ENCODE measurements around the gene DYSF. TPM values are rescaled to one million over a fixed set of nuclear protein-coding genes. Genes with fewer than 3 reads are reported as not detected.

The DYSF gene
- total RNA-seq, 1 experiment from 2014 or later: 5.5 TPM

DNA sequence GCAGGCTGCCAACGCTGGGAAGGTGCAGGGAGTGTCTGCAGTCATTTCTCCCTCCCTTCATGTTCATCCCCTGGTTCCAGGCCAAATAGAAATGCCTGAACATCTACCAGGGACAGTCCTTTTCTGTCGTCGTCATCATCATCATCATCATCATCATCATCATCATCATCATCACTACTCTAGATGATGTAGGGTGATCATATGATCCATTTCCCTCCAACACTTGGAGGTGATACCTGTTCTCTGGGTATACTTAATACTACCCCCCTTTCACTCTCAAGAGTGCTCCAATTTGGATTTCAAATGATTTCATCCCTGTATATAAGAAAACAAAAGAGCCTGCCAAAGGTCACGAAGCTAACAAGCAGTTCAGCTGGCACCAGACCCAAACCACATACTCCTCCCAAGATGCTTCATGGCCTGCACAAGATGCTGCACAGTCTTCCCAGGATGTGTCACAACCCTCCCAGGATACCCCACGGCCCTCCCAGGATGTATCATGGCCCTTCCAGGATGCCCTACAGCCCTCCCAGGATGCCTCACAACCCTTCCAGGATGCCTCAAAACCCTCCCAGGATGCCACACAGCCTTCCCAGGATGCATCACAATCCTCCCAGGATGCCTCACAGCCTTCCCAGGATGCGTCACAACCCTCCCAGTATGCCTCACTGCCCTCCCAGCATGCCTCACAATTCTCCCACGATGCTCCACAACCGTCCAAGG, 257.9 kb downstream of the DYSF start:
- Histone ChIP-seq H3K27ac (ENCODE audit: insufficient read length, low read depth, low read length) (no peak overlapping the region), H3K9me3 (ENCODE audit: control insufficient read depth, low read depth, low read length) (no peaks in the 10 kb centered on the region), H3K14ac (ENCODE audit: insufficient read depth, low read length) (no peak overlapping the region; the same call in 1 of the 2 replicates), H3K27me3 (ENCODE audit: insufficient read depth, low read length) (no peaks in the 10 kb centered on the region), H3K79me2 (ENCODE audit: insufficient read depth, low read length) (no peaks in the 10 kb centered on the region), H4K8ac (replicated peaks; ENCODE audit: insufficient read length, low read depth, low read length) (no peak overlapping the region), H2BK15ac (ENCODE audit: low read depth, low read length) (no peak overlapping the region), H2BK5ac (ENCODE audit: insufficient read length, low read length) (no peak overlapping the region), H4K20me1 (ENCODE audit: control insufficient read depth, insufficient read depth, insufficient read length) (no peaks in the 10 kb centered on the region), H3K23ac (ENCODE audit: insufficient read length, low read depth, low read length) (no peak overlapping the region), H3K23me2 (ENCODE audit: insufficient read length, low read depth, low read length, poor library complexity, severe bottlenecking) (no peaks in the 10 kb centered on the region), H3K4me2 (ENCODE audit: insufficient read depth, insufficient read length, low read length) (no peak overlapping the region), H3T11ph (ENCODE audit: low read length) (no peak overlapping the region), H2BK12ac (ENCODE audit: insufficient read length, low read depth, low read length) (no peak overlapping the region), H3K18ac (ENCODE audit: insufficient read length, low read depth, low read length) (no peak overlapping the region), H2AFZ (ENCODE audit: low read length) (no peak overlapping the region), H4K91ac (ENCODE audit: insufficient read length, low read depth, low read length) (no peak overlapping the region), H4K5ac (ENCODE audit: insufficient read length, low read depth, low read length) (no peak overlapping the region), H2BK120ac (ENCODE audit: low read depth, low read length, poor library complexity, severe bottlenecking) (no peak overlapping the region), H3K56ac (ENCODE audit: insufficient read length, low read depth, low read length) (no peak overlapping the region), H3K4ac (ENCODE audit: low read depth, low read length) (no peak overlapping the region), H3K9ac (ENCODE audit: extremely low read depth, insufficient read length, low read length) (no peak overlapping the region), H2BK20ac (ENCODE audit: low read depth, low read length, poor library complexity, severe bottlenecking) (no peak overlapping the region), H2AK5ac (ENCODE audit: insufficient read length, low read length) (no peak overlapping the region), H3K79me1 (ENCODE audit: insufficient read depth, low read depth, low read length, poor library complexity, severe bottlenecking) (no peaks in the 10 kb centered on the region), H3K4me1 (ENCODE audit: insufficient read depth, low read length) (no peaks in the 10 kb centered on the region)
- TF ChIP-seq, protein P1, sequence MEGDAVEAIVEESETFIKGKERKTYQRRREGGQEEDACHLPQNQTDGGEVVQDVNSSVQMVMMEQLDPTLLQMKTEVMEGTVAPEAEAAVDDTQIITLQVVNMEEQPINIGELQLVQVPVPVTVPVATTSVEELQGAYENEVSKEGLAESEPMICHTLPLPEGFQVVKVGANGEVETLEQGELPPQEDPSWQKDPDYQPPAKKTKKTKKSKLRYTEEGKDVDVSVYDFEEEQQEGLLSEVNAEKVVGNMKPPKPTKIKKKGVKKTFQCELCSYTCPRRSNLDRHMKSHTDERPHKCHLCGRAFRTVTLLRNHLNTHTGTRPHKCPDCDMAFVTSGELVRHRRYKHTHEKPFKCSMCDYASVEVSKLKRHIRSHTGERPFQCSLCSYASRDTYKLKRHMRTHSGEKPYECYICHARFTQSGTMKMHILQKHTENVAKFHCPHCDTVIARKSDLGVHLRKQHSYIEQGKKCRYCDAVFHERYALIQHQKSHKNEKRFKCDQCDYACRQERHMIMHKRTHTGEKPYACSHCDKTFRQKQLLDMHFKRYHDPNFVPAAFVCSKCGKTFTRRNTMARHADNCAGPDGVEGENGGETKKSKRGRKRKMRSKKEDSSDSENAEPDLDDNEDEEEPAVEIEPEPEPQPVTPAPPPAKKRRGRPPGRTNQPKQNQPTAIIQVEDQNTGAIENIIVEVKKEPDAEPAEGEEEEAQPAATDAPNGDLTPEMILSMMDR (conservative IDR thresholded peaks at IDR 0.05): no peak
- Mint-ChIP-seq H3K27ac (peak overlapping the region in 1 of 3 experiments; percentile 53; a peak in 1 of 7 replicates), H3K4me1 (no peaks in the 10 kb centered on the region), H3K4me3 (no peak overlapping the region; a peak in 1 of 5 replicates), H3K27me3 (ENCODE audit: low read depth) (no peaks in the 10 kb centered on the region; the same call in none of the 2 replicates), H3K36me3 (ENCODE audit: insufficient read depth in 1 of 3, low read depth in 3 of 3) (no peaks in the 10 kb centered on the region), H3K9me3 (no peaks in the 10 kb centered on the region)
- no CpG with 5 or more reads among the region's 8 CpGs for WGBS (ENCODE audit: extremely low coverage, insufficient read length, low lambda C conversion rate)
- DNase-seq: no peak

Data from H9 (cell line).